Activated CD8-positive, alpha-beta memory T cell treated with anti-CD3 and anti-CD28 coated beads for 4 hours (primary cell): ENCODE measurements around the gene ANKRD66.
"Not testable (repeated sequence)": the region's sequence is repeated elsewhere in the genome, so short reads cannot be mapped to it uniquely, and the experiment has no call there.

ENCODE experiments used
- DNase-seq, 2 donors: peaks; one replicate each; pipeline ENCODE4 v3.0.0-alpha.2; 2020; ENCODE audit warnings: low read depth in 2 of 2

Gene ANKRD66

GRCh38 chr6:46755865-46756264 lies 9.1 kb downstream of the ANKRD66 start:
- DNase-seq, result no peak

DNA sequence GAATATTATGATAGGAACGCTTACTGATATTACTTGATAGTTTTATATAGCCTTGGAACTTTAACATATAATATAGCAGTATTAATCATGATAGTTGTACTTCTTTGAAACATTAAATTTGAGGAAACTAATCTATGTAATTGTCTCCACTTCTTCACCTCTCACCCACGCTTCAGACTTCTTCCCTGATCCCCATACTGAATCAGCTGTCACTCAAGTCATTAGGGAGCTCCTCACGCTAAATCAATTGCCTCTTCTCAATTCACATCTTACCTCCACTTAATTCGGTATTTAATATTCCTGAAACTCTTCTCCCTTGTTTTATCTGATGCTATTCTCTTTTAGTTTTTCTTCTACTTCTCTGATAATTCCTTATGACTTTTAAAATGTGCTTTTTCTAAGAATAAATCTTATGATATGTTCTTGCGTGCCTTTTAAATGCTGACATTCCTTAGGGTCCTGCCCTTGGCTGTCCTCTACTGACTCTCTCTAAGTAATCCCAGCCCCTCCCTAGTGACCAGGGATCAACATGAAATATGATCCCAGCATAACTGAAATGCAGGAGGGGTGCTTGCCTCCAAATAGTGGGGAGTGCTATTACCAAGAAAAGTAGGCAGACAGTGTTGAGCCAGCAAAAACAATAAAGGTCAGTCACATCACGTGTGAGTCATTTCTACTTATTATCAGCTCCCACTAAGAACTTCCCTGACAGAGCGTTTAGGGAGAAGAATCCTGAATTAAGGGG lies 9.9 kb downstream of the ANKRD66 start:
- DNase-seq, result no peak

GRCh38 chr6:46757214-46757596 lies 10.5 kb downstream of the ANKRD66 start:
- DNase-seq, result no peak

DNA sequence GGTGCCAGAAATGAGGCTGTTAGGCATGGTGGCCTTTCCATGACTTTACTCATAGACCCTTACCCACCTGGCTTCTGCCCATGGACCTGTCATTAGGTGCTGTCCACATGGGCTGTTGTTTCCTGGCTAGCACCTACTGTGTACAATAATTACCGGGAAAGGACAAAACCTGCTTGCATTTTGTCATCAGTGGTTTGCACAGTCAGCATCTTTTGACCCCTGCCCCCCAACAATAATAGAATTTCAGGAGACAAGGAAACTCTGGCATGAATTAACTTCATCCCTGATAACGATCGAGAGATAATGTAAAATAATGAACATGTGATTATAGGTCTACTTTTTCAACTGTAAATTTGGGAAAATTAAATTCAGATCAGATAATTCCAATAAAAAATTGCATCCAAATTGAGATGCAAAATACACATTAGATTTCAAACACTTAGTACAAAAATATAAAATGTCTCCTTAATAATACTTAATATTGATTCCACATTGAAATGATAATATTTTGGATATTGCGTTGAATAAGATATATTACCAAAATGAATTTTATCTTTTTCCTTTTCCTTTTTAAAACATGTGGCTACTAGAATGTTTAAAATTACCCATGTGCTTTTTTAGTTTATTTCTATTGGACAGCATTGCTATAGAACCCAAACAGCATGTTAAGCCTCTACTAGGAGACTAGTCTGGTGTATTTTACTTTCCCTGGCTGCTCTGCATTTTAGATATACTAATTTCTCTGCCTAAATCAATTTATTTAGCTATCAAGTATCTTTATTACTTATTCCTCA lies 12.4 kb downstream of the ANKRD66 start:
- no peak for DNase-seq

- DNase-seq, result no peak
Observed at GRCh38 chr6:46760925-46761324, 14.2 kb downstream of the ANKRD66 start.

DNA sequence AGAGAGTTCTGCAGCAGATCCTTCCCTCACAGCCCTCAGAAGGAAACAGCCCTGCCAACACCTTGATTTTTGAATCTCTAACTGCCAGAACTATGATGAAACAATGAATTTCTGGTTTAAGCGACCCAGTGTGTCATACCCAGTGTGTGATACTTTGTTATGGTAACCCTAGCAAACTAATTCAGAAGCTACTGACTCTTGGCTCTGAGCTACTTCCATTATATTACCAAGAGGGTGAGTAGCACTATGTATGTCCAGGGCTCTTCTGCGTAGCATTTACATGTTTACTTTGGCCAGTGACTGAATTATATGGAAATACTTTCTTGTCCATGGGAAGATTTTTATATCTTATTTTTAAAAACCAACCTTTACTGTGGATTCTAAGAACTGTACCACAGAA lies 16.7 kb downstream of the ANKRD66 start:
- DNase-seq, result no peak

DNA sequence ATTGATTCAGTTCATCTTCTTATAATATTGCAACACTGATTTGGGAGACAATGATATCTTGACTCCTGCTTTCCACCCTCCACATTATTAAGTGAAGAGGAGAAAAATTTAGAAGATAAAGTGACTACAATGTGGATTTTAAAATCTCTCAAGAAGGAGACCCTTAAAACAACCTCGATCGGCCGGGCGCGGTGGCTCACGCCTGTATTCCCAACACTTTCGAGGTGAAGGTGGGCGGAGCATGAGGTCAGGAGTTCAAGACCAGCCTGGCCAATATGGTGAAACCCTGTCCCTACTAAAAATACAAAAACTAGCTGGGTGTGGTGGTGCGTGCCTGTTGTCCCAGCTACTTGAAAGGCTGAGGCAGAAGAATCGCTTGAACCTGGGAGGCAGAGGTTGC lies 17.5 kb downstream of the ANKRD66 start:
- DNase-seq, result not testable (repeated sequence)

- DNase-seq, result no peak
Observed at GRCh38 chr6:46764961-46765360, 18.2 kb downstream of the ANKRD66 start.

- DNase-seq, result no peak
Observed at GRCh38 chr6:46772016-46772415, 25.3 kb downstream of the ANKRD66 start.

- no peak for DNase-seq
Observed at GRCh38 chr6:46772762-46773161, 26.0 kb downstream of the ANKRD66 start.

DNA sequence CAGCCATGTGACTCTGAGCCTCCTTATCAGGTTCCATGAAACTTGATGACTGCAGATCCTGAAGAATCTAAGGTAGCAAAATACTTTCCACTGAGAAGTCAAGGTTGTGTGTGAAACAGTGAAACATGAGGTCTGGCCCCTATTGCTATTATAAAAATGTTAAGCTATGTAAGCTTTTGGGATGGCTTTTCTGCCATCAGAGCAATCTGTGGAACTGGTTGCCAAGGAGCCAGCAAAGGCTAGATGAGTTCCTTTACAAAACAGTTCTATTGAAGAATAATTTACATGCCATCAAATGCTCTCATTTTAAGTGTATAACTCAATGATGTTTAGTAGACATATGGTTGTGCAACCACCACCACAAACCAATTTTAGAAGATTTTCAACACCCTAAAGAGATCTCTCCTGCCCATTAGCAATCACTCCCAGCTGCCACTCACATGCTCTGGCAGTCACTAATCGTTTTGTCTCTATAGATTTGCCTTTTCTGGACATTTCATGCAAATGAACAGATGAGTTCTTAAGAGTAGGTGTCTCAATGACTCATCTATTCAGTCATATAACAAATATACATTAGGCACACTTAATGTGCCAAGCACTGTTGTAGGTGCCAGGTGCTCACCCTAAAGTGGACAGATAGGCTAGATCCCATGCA lies 26.6 kb downstream of the ANKRD66 start:
- no peak for DNase-seq

GRCh38 chr6:46774736-46775135 lies 28.0 kb downstream of the ANKRD66 start:
- DNase-seq, result not testable (repeated sequence)

GRCh38 chr6:46776070-46776712 lies 29.5 kb downstream of the ANKRD66 start:
- DNase-seq, result no peak

GRCh38 chr6:46777476-46778346 lies 31.0 kb downstream of the ANKRD66 start:
- no peak for DNase-seq

DNA sequence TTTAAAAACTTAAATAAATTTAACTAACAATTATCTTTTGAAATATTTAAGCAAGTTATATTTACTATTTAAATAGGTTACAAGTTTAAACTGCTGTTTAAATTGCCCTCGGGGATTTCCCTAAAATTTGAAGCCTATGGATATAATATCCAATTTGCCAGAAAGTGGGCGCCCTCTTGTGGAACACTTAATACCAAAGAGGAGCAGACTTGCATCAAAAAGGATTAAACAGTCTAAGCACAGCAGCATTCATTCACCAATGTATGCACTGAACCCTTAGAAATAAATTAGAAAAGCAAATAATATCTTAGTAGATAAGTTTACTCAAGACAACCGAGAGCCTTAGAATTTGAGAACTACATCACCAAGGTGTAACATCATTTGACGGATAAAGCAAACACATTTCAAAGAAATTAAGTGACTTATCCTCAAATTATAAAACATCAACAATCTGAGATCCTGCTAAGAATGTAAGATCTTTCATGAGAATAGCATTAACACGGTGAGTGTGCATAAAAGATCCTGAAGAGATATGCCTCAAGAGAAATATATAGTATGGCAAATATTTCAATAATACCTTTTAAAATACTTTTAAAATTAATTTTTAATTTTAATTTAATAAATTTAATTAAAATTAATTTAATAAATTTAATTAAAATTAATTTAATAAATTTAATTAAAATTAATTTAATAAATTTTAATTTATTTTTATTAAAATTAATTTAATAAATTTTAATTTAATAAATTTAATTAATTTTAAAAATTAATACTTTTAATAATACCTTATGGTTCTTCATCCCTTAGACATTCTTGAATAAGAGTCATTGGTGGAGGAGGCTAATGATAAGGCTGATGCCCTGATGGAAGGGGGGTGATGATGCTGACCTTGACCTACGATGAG lies 35.0 kb downstream of the ANKRD66 start:
- DNase-seq, result no peak

- DNase-seq, result no peak
Observed at GRCh38 chr6:46784535-46784934, 37.8 kb downstream of the ANKRD66 start.

- DNase-seq, result no peak
Observed at GRCh38 chr6:46787871-46788540, 41.3 kb downstream of the ANKRD66 start.

- no peak for DNase-seq
Observed at GRCh38 chr6:46788791-46789190, 42.1 kb downstream of the ANKRD66 start.
